HCT116 (cell line): ENCODE data around the gene PDE7B. TPM values are rescaled to one million over a fixed set of nuclear protein-coding genes. Genes with fewer than 3 reads are reported as not detected.

Experiments
- ATAC-seq: fragments of 200-7000 bp; cut with Tn5 transposase; 2 replicates; pipeline ENCODE4 v1.9.1; 2020; ENCODE audit warnings: mild to moderate bottlenecking, moderate library complexity
- BruUV-seq: library from RNA; stranded (reverse); fragments of 400-500 nt; replicated peaks from 2 replicates; lab custom pipeline; 2021; lab: Mats Ljungman, UMichigan
- CTCF ChIA-PET: fragments of 300-600 bp; sonication (Branson Sonifier 250); formaldehyde crosslinking; loops from one replicate; lab custom pipeline; 2021; ENCODE audit warnings: antibody characterized with exemption; lab: Charles Lee
- POLR2A ChIA-PET: fragments of 300-600, 350-600 bp; sonication (Branson Sonifier 250); formaldehyde crosslinking; loops from one replicate; lab custom pipeline; 2021; ENCODE audit warnings: antibody characterized with exemption; lab: Charles Lee
- RAD21 ChIA-PET, 2 experiments: fragments of 300-600 bp; sonication (Branson Sonifier 250); formaldehyde crosslinking; loops; one replicate each; lab custom pipeline; 2023; ENCODE audit warnings: low total read pairs in 2 of 2; ENCODE audit not compliant: uncharacterized antibody in 2 of 2, unreplicated experiment in 2 of 2, low non-redundant PET in 1 of 2; lab: Charles Lee
- DNase-seq: peaks from one replicate; pipeline ENCODE4 v3.0.0-alpha.2; 2010; ENCODE audit warnings: low read depth, low spot score
- H2AFZ ChIP-seq: fragments of 200-600 bp; shearing (Covaris generic), sonication (generic); 2 replicates; pipeline ENCODE4 v1.6.1; 2017; ENCODE audit warnings: low read depth, mixed run types, mixed read lengths, antibody characterized with exemption, low read length; ENCODE audit not compliant: poor library complexity, severe bottlenecking
- H3K27ac ChIP-seq: 2 replicates; pipeline ENCODE4 v1.5.1; 2012; ENCODE audit warnings: low read depth, low read length
- H3K27me3 ChIP-seq: fragments of 200-600 bp; sonication (generic); 2 replicates; pipeline ENCODE4 v1.6.1; 2016; ENCODE audit warnings: mixed run types, low read length, mixed read lengths; ENCODE audit not compliant: insufficient read depth
- H3K36me3 ChIP-seq, 2 experiments: fragments of 200-500 bp in 1 of 2; fragments of 200-600 bp in 1 of 2; sonication (Bioruptor generic) in 1 of 2; sonication (generic) in 1 of 2; 2 replicates each; pipeline versions ENCODE4 v1.5.1 to v1.6.1; 2014 to 2016; ENCODE audit warnings: low read length in 2 of 2, inconsistent platforms in 1 of 2, mixed read lengths in 1 of 2, mixed run types in 1 of 2; ENCODE audit not compliant: insufficient read depth in 2 of 2, control insufficient read depth in 1 of 2
- H3K4me1 ChIP-seq, 2 experiments: fragments of 200-600 bp in 1 of 2; sonication (generic) in 1 of 2; 2 replicates each; pipeline versions ENCODE4 v1.5.1 to v1.6.1; 2012 to 2017; ENCODE audit warnings: low read length in 2 of 2, inconsistent platforms in 1 of 2, mild to moderate bottlenecking in 1 of 2, mixed read lengths in 1 of 2, mixed run types in 1 of 2, moderate library complexity in 1 of 2; ENCODE audit not compliant: insufficient read depth in 2 of 2, control insufficient read depth in 1 of 2
- H3K4me2 ChIP-seq: fragments of 200-600 bp; sonication (generic); 2 replicates; pipeline ENCODE4 v1.6.1; 2017; ENCODE audit warnings: mixed run types, low read length, mixed read lengths
- H3K4me3 ChIP-seq, 2 experiments: fragments of 200-600 bp in 1 of 2; sonication (generic) in 1 of 2; replicated peaks in 1 of 2; 2 replicates each; pipeline ENCODE4 v1.5.1; 2011 to 2016; ENCODE audit warnings: low read length in 2 of 2, control low read depth in 1 of 2, low read depth in 1 of 2, mild to moderate bottlenecking in 1 of 2, mixed read lengths in 1 of 2, mixed run types in 1 of 2
- H3K79me2 ChIP-seq: fragments of 200-600 bp; sonication (generic); 2 replicates; pipeline ENCODE4 v1.6.1; 2017; ENCODE audit warnings: mild to moderate bottlenecking, mixed run types, low read length, moderate library complexity, mixed read lengths; ENCODE audit not compliant: insufficient read depth
- H3K9ac ChIP-seq: fragments of 200-600 bp; sonication (generic); 2 replicates; pipeline ENCODE4 v1.6.1; 2016; ENCODE audit warnings: low read length, mixed read lengths
- H3K9me2 ChIP-seq: fragments of 200-600 bp; sonication (generic), shearing (Covaris generic); 2 replicates; pipeline ENCODE4 v1.6.1; 2017; ENCODE audit warnings: mixed run types, mild to moderate bottlenecking, moderate library complexity; ENCODE audit not compliant: insufficient read depth
- H3K9me3 ChIP-seq, 2 experiments: fragments of 200-500 bp in 1 of 2; fragments of 200-600 bp in 1 of 2; sonication (Bioruptor generic) in 1 of 2; sonication (generic) in 1 of 2; 2 replicates each; pipeline ENCODE4 v1.6.1; 2014 to 2017; ENCODE audit warnings: low read length in 2 of 2, mixed read lengths in 2 of 2, inconsistent platforms in 1 of 2, low read depth in 1 of 2, mild to moderate bottlenecking in 1 of 2, mixed run types in 1 of 2, moderate library complexity in 1 of 2; ENCODE audit not compliant: control insufficient read depth in 1 of 2, insufficient read depth in 1 of 2
- H4K20me1 ChIP-seq: fragments of 200-600 bp; sonication (generic), shearing (Covaris generic); 2 replicates; pipeline ENCODE4 v1.6.1; 2017; ENCODE audit warnings: mixed run types, mild to moderate bottlenecking, moderate library complexity; ENCODE audit not compliant: insufficient read depth
- EGR1 ChIP-seq: IDR thresholded peaks from 2 replicates; pipeline ENCODE4 v1.6.1; 2012; ENCODE audit warnings: low read depth
- ELF1 ChIP-seq: IDR thresholded peaks from 2 replicates; pipeline ENCODE4 v1.6.1; 2012; ENCODE audit warnings: low read depth, borderline replicate concordance
- EZH2 ChIP-seq: fragments of 200-600 bp; sonication (generic); IDR thresholded peaks from 2 replicates; pipeline ENCODE4 v1.6.1; 2017; ENCODE audit warnings: antibody characterized with exemption, mixed run types
- EZH2phosphoT487 ChIP-seq: fragments of 200-600 bp; IDR thresholded peaks from 2 replicates; pipeline ENCODE4 v1.6.1; 2018; ENCODE audit warnings: antibody characterized with exemption, borderline replicate concordance
- FOSL1 ChIP-seq: IDR thresholded peaks from 2 replicates; pipeline ENCODE4 v1.6.1; 2012; ENCODE audit warnings: low read depth
- JUND ChIP-seq: IDR thresholded peaks from 2 replicates; pipeline ENCODE4 v1.6.1; 2012
- POLR2A ChIP-seq: IDR thresholded peaks from 2 replicates; pipeline ENCODE4 v1.7.0; 2011; ENCODE audit warnings: borderline replicate concordance; ENCODE audit not compliant: insufficient read depth, insufficient read length; ENCODE audit errors: extremely low read depth
- POLR2AphosphoS5 ChIP-seq: IDR thresholded peaks from 2 replicates; pipeline ENCODE4 v1.6.1; 2011; ENCODE audit warnings: mild to moderate bottlenecking, low read depth, low read length, moderate library complexity
- RAD21 ChIP-seq: IDR thresholded peaks from 2 replicates; pipeline ENCODE4 v1.6.1; 2012; ENCODE audit warnings: low read depth, mild to moderate bottlenecking
- SRF ChIP-seq: IDR thresholded peaks from 2 replicates; pipeline ENCODE4 v1.6.1; 2012; ENCODE audit warnings: low read depth
- YY1 ChIP-seq: IDR thresholded peaks from 2 replicates; pipeline ENCODE4 v1.6.1; 2011; ENCODE audit warnings: low read length, low read depth, moderate library complexity, mild to moderate bottlenecking; ENCODE audit not compliant: insufficient replicate concordance; ENCODE audit errors: extremely low read depth
- ZFX ChIP-seq: fragments of 450-650 bp; IDR thresholded peaks from 2 replicates; pipeline ENCODE4 v1.6.1; 2017
- ZNF274 ChIP-seq: fragments of 200-500 bp; sonication (Bioruptor generic); IDR thresholded peaks from 2 replicates; pipeline ENCODE4 v1.6.1; 2014; ENCODE audit warnings: mild to moderate bottlenecking, low read depth, low read length, inconsistent platforms
- intact Hi-C: fragments of 100-400 bp; cut with micrococcal nuclease; formaldehyde crosslinking; loops from 2 replicates; pipeline ENCODE4 v1.10.0; 2022
- total RNA-seq: library from RNA; stranded (reverse); gene quantifications from one replicate; pipeline ENCODE4 v1.2.1, GENCODE V29; 2021; ENCODE audit not compliant: unreplicated experiment
- TF ChIP-seq, protein P1 (sequence below), 3 experiments: fragments of 200-600 bp in 1 of 3; sonication (generic) in 1 of 3; IDR thresholded peaks in 2 of 3; conservative IDR thresholded peaks in 1 of 3; 2 replicates each; pipeline ENCODE4 v1.5.1; 2012 to 2017; ENCODE audit warnings: low read depth in 2 of 3, low read length in 2 of 3, antibody characterized with exemption in 1 of 3, borderline replicate concordance in 1 of 3, control low read depth in 1 of 3, mild to moderate bottlenecking in 1 of 3, mixed read lengths in 1 of 3, mixed run types in 1 of 3, moderate library complexity in 1 of 3; ENCODE audit not compliant: insufficient read depth in 1 of 3
- TF ChIP-seq, protein P2 (sequence below): IDR thresholded peaks from 2 replicates; pipeline ENCODE4 v1.6.1; 2012
- TF ChIP-seq, protein P3 (sequence below): IDR thresholded peaks from 2 replicates; pipeline ENCODE4 v1.6.1; 2012
- TF ChIP-seq, protein P4 (sequence below): IDR thresholded peaks from 2 replicates; pipeline ENCODE4 v1.6.1; 2011; ENCODE audit warnings: mild to moderate bottlenecking, low read length, moderate library complexity; ENCODE audit not compliant: insufficient replicate concordance; ENCODE audit errors: extremely low read depth
- TF ChIP-seq, protein P5 (sequence below): IDR thresholded peaks from 2 replicates; pipeline ENCODE4 v1.6.1; 2012; ENCODE audit warnings: low read depth

PDE7B gene
- total RNA-seq, 1 experiment from 2014 or later, result 0.61 TPM

DNA sequence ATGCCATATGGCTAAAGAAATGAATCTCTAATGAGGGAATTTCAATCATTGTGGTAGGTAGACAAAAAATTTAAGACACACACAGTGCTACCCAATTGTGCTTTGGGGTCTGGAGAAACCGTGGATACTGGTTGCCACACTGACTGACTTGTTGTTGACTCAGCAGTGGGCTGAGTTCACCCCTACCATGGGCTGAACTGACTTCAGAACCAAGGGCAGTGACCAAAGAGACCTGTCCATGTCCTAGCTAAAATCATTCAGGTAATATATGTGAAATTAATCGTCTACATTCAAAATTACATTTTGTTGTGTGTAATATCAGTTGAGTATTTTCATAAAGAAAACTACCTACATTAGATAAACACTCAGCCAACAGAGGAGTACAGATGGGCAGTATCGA is 131.6 kb downstream of the PDE7B start:
- DNase-seq, result no peak
- H3K4me3 ChIP-seq, result no peak overlapping the region
- H3K9me2 ChIP-seq, result no peaks in the 10 kb centered on the region
- ATAC-seq, result no peak
- ChIA-PET CTCF (no interaction called here), RAD21 (no interaction called here), POLR2A (no interaction called here)
- no TSS peak for BruUV-seq
- no peaks in the 10 kb centered on the region for H3K36me3 ChIP-seq
- H3K4me1 ChIP-seq, result no peaks in the 10 kb centered on the region
- no peaks in the 10 kb centered on the region for H3K79me2 ChIP-seq
- H3K4me2 ChIP-seq, result no peak overlapping the region
- no peaks in the 10 kb centered on the region for H3K9me3 ChIP-seq
- TF ChIP-seq, protein P1, sequence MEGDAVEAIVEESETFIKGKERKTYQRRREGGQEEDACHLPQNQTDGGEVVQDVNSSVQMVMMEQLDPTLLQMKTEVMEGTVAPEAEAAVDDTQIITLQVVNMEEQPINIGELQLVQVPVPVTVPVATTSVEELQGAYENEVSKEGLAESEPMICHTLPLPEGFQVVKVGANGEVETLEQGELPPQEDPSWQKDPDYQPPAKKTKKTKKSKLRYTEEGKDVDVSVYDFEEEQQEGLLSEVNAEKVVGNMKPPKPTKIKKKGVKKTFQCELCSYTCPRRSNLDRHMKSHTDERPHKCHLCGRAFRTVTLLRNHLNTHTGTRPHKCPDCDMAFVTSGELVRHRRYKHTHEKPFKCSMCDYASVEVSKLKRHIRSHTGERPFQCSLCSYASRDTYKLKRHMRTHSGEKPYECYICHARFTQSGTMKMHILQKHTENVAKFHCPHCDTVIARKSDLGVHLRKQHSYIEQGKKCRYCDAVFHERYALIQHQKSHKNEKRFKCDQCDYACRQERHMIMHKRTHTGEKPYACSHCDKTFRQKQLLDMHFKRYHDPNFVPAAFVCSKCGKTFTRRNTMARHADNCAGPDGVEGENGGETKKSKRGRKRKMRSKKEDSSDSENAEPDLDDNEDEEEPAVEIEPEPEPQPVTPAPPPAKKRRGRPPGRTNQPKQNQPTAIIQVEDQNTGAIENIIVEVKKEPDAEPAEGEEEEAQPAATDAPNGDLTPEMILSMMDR (IDR thresholded peaks at IDR 0.05 in 2 of 3, conservative IDR thresholded peaks at IDR 0.05 in 1 of 3; ENCODE audit: borderline replicate concordance in 1 of 3, insufficient read depth in 1 of 3, low read depth in 2 of 3, low read length in 2 of 3), result no peak
- no peak for TF ChIP-seq RAD21
- TF ChIP-seq SRF, result no peak
- TF ChIP-seq ELF1, result no peak
- TF ChIP-seq, protein P2, sequence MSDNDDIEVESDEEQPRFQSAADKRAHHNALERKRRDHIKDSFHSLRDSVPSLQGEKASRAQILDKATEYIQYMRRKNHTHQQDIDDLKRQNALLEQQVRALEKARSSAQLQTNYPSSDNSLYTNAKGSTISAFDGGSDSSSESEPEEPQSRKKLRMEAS, result no peak
- no peak for TF ChIP-seq EZH2phosphoT487
- no peak for TF ChIP-seq ZNF274
- TF ChIP-seq, protein P3, sequence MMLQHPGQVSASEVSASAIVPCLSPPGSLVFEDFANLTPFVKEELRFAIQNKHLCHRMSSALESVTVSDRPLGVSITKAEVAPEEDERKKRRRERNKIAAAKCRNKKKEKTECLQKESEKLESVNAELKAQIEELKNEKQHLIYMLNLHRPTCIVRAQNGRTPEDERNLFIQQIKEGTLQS, result no peak
- TF ChIP-seq, protein P4, sequence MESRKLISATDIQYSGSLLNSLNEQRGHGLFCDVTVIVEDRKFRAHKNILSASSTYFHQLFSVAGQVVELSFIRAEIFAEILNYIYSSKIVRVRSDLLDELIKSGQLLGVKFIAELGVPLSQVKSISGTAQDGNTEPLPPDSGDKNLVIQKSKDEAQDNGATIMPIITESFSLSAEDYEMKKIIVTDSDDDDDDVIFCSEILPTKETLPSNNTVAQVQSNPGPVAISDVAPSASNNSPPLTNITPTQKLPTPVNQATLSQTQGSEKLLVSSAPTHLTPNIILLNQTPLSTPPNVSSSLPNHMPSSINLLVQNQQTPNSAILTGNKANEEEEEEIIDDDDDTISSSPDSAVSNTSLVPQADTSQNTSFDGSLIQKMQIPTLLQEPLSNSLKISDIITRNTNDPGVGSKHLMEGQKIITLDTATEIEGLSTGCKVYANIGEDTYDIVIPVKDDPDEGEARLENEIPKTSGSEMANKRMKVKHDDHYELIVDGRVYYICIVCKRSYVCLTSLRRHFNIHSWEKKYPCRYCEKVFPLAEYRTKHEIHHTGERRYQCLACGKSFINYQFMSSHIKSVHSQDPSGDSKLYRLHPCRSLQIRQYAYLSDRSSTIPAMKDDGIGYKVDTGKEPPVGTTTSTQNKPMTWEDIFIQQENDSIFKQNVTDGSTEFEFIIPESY, result no peak
- no peak for TF ChIP-seq EGR1
- no peak for TF ChIP-seq JUND
- no peak for TF ChIP-seq EZH2
- TF ChIP-seq YY1, result no peak
- no peak for TF ChIP-seq POLR2AphosphoS5
- TF ChIP-seq POLR2A, result no peak
- TF ChIP-seq FOSL1, result no peak
- TF ChIP-seq ZFX, result no peak
- TF ChIP-seq, protein P5, sequence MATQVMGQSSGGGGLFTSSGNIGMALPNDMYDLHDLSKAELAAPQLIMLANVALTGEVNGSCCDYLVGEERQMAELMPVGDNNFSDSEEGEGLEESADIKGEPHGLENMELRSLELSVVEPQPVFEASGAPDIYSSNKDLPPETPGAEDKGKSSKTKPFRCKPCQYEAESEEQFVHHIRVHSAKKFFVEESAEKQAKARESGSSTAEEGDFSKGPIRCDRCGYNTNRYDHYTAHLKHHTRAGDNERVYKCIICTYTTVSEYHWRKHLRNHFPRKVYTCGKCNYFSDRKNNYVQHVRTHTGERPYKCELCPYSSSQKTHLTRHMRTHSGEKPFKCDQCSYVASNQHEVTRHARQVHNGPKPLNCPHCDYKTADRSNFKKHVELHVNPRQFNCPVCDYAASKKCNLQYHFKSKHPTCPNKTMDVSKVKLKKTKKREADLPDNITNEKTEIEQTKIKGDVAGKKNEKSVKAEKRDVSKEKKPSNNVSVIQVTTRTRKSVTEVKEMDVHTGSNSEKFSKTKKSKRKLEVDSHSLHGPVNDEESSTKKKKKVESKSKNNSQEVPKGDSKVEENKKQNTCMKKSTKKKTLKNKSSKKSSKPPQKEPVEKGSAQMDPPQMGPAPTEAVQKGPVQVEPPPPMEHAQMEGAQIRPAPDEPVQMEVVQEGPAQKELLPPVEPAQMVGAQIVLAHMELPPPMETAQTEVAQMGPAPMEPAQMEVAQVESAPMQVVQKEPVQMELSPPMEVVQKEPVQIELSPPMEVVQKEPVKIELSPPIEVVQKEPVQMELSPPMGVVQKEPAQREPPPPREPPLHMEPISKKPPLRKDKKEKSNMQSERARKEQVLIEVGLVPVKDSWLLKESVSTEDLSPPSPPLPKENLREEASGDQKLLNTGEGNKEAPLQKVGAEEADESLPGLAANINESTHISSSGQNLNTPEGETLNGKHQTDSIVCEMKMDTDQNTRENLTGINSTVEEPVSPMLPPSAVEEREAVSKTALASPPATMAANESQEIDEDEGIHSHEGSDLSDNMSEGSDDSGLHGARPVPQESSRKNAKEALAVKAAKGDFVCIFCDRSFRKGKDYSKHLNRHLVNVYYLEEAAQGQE, result no peak
- no peak overlapping the region for H2AFZ ChIP-seq
- H3K27me3 ChIP-seq, result no peaks in the 10 kb centered on the region
- H3K9ac ChIP-seq, result no peak overlapping the region
- H3K27ac ChIP-seq, result no peak overlapping the region
- H4K20me1 ChIP-seq, result no peaks in the 10 kb centered on the region
- intact Hi-C loops, result no loop called here
